GM10266 (cell line): ENCODE results near the gene TXNL4B.

ENCODE experiments used
- DNase-seq: peaks from one replicate; pipeline ENCODE4 v3.0.0; 2012; ENCODE audit errors: extremely low spot score
- CTCF ChIP-seq: IDR thresholded peaks from 2 replicates; pipeline ENCODE4 v1.5.1; 2012; ENCODE audit warnings: mild to moderate bottlenecking, low read depth; ENCODE audit not compliant: control insufficient read depth, insufficient read depth; ENCODE audit errors: missing control alignments

TXNL4B gene

GRCh38 chr16:72131036-72131435 lies 37.6 kb upstream of the TXNL4B start:
- no peak for DNase-seq
- no peak for TF ChIP-seq CTCF

GRCh38 chr16:72129976-72130656 lies 36.7 kb upstream of the TXNL4B start:
- no peak for DNase-seq
- TF ChIP-seq CTCF, result no peak

- no peak for DNase-seq
- TF ChIP-seq CTCF, result no peak
These were observed 35.3 kb upstream of the TXNL4B start for GRCh38 chr16:72128701-72129100.

- DNase-seq, result no peak
- no peak for TF ChIP-seq CTCF
These were observed 33.0 kb upstream of the TXNL4B start for GRCh38 chr16:72126429-72126765.

- no peak for TF ChIP-seq CTCF
- DNase-seq, result no peak
These were observed 32.4 kb upstream of the TXNL4B start for GRCh38 chr16:72125635-72126428.

- DNase-seq, result peak; percentile 73
- peak; percentile 86 for TF ChIP-seq CTCF
These were observed 31.6 kb upstream of the TXNL4B start for GRCh38 chr16:72124761-72125634.
